Measurements from ENCODE around the gene ACBD5.
"Not testable (repeated sequence)": the region's sequence is repeated elsewhere in the genome, so short reads cannot be mapped to it uniquely, and the experiment has no call there.

ACBD5 gene

GRCh38 chr10:27240212-27241009, at the start of gene ACBD5:
ACBD5 (minus strand) TSS chr10:27240797; CDS start chr10:27240688, 109 bp downstream.
- peak in 1 of 2 donors; percentile 60 for DNase-seq (ENCODE audit: extremely low read depth in 1 of 2, low read depth in 1 of 2)

- peak in 1 of 2 donors; percentile 3 for DNase-seq (ENCODE audit: extremely low read depth in 1 of 2, low read depth in 1 of 2)
These were observed 44.5 kb upstream of the ACBD5 start for GRCh38 chr10:27285093-27285492.

- DNase-seq (ENCODE audit: extremely low read depth in 1 of 2, low read depth in 1 of 2): no peak
These were observed 36.0 kb upstream of the ACBD5 start for GRCh38 chr10:27276581-27276980.

- DNase-seq (ENCODE audit: extremely low read depth in 1 of 2, low read depth in 1 of 2): not testable (repeated sequence)
These were observed 25.4 kb upstream of the ACBD5 start for GRCh38 chr10:27266025-27266424.

GRCh38 chr10:27262788-27263187, 22.2 kb upstream of the ACBD5 start:
- DNase-seq (ENCODE audit: extremely low read depth in 1 of 2, low read depth in 1 of 2): not testable (repeated sequence)

GRCh38 chr10:27258838-27259812, 18.5 kb upstream of the ACBD5 start:
- DNase-seq (ENCODE audit: extremely low read depth in 1 of 2, low read depth in 1 of 2): no peak

- DNase-seq (ENCODE audit: extremely low read depth in 1 of 2, low read depth in 1 of 2): no peak
These were observed 17.9 kb upstream of the ACBD5 start for GRCh38 chr10:27258492-27258837.

GRCh38 chr10:27256299-27257189, 15.9 kb upstream of the ACBD5 start:
- no peak for DNase-seq (ENCODE audit: extremely low read depth in 1 of 2, low read depth in 1 of 2)

GRCh38 chr10:27253576-27253975, 13.0 kb upstream of the ACBD5 start:
- DNase-seq (ENCODE audit: extremely low read depth in 1 of 2, low read depth in 1 of 2): no peak

GRCh38 chr10:27252267-27253000, 11.8 kb upstream of the ACBD5 start:
- peak in 1 of 2 donors; percentile 72 for DNase-seq (ENCODE audit: extremely low read depth in 1 of 2, low read depth in 1 of 2)

GRCh38 chr10:27251554-27251953, 11.0 kb upstream of the ACBD5 start:
- no peak for DNase-seq (ENCODE audit: extremely low read depth in 1 of 2, low read depth in 1 of 2)

- DNase-seq (ENCODE audit: extremely low read depth in 1 of 2, low read depth in 1 of 2): no peak
These were observed 7.6 kb upstream of the ACBD5 start for GRCh38 chr10:27248215-27248614.

- DNase-seq (ENCODE audit: extremely low read depth in 1 of 2, low read depth in 1 of 2): no peak
These were observed 6.8 kb upstream of the ACBD5 start for GRCh38 chr10:27247441-27247840.

GRCh38 chr10:27247006-27247405, 6.4 kb upstream of the ACBD5 start:
- no peak for DNase-seq (ENCODE audit: extremely low read depth in 1 of 2, low read depth in 1 of 2)

GRCh38 chr10:27245836-27246235, 5.2 kb upstream of the ACBD5 start:
- DNase-seq (ENCODE audit: extremely low read depth in 1 of 2, low read depth in 1 of 2): no peak

- no peak for DNase-seq (ENCODE audit: extremely low read depth in 1 of 2, low read depth in 1 of 2)
These were observed 4.4 kb upstream of the ACBD5 start for GRCh38 chr10:27244976-27245375.

GRCh38 chr10:27242951-27243551, 2.5 kb upstream of the ACBD5 start:
- peak in 1 of 2 donors; percentile 47 for DNase-seq (ENCODE audit: extremely low read depth in 1 of 2, low read depth in 1 of 2)

- no peak for DNase-seq (ENCODE audit: extremely low read depth in 1 of 2, low read depth in 1 of 2)
These were observed 1.9 kb upstream of the ACBD5 start for GRCh38 chr10:27242473-27242950.

GRCh38 chr10:27241652-27242472, 1.3 kb upstream of the ACBD5 start:
- peak; percentile 57 to 77 for DNase-seq (ENCODE audit: extremely low read depth in 1 of 2, low read depth in 1 of 2)

Measured in activated CD8-positive, alpha-beta memory T cell treated with anti-CD3 and anti-CD28 coated beads for 1 hour (primary cell).